Forelimb muscle (tissue), 1 donor: ENCODE data around the gene MAZ. TPM values are rescaled to one million over a fixed set of nuclear protein-coding genes. Genes with fewer than 3 reads are reported as not detected.
"Not testable (repeated sequence)": the region's sequence is repeated elsewhere in the genome, so short reads cannot be mapped to it uniquely, and the experiment has no call there.

Experiments
- DNase-seq: peaks from one replicate; pipeline ENCODE4 v3.0.0-alpha.2; 2013; ENCODE audit warnings: low read depth
- polyA plus RNA-seq: library from polyadenylated mRNA; unstranded; fragments of 120-200 nt; gene quantifications from one replicate; pipeline ENCODE4 v1.2.1, GENCODE V29; 2013; ENCODE audit not compliant: insufficient read length

The MAZ gene
- polyA plus RNA-seq, 1 donor, result 228 TPM

DNA sequence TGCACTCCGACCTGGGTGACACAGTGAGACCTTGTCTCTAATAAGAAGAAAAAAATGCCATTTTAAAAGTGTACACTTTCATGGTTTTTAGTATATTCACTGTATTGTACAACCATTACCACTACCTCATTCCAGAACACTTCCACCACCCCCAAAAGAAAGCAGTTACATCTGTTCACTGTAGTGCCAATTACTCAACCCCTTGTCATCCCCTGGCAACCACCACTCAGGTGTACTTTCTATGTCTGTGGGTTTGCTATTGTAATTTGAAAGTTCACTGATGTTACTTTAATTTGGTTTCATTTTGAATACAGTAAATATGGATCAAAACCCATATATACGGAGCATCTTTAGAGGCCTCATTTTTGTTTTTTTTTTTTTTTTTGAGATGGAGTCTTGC is 22.2 kb upstream of the MAZ start:
- DNase-seq, result no peak

DNA sequence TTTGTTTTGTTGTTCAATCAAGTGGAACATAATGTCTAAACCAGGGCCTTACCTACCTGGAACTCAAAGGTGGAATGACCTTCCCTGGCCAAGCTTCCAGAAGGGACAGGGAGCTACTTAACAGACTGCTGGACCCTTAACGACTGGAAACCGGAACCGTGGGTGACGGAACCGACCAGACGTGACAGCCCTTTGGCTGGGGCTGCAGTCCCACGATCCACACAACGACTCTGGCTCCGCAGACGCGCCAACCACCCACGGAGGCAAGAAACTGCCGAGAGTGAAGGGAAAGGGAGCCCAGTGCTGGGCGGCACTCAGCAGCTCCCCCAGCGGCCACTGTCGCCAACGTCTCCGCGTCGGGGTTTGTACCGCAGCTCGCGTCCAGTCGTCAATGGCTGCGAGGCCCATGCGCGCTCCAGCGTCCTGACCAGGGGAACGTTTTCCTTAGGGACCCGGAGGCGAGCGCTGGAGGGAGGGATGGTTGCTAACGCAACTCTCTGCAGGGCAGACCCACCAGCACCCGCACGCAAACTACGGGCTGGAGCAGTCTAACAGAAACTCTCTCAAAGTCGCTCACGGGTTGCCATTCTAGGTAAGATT is 21.3 kb upstream of the MAZ start:
- DNase-seq, result no peak

DNA sequence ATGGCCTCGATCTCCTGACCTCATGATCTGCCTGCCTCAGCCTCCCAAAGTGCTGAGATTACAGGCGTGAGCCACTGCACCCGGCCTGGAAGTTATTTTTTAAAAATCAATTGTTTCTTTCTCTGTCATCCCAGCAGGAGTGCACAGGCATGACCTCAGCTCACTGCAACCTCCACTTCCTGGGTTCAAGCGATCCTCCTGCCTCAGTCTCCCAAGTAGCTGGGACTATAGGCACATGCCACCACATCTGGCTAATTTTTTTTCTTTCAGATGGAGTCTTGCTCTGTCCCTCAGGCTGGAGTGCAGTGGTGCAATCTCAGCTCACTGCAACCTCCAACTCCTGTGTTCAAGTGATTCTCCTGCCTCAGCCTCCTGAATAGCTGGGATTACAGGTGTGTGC is 19.2 kb upstream of the MAZ start:
- not testable (repeated sequence) for DNase-seq

DNA sequence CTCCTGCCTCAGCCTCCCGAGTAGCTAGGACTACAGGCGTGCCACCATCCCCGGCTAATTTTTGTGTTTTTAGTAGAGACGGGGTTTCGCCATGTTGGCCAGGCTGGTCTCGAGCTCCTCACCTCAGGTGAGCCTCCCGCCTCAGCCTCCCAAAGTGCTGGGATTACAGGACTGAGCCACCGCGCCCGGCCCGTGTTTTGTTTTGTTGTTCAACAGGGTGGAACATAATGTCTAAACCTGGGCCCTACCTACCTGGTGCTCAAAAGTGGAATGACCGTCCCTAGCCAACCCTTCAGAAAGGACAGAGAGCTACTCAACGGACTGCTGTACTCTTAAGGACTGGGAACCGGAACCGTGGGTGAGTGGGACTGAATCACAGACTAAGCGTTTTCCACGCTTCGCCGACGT is 16.6 kb upstream of the MAZ start:
- no peak for DNase-seq

DNA sequence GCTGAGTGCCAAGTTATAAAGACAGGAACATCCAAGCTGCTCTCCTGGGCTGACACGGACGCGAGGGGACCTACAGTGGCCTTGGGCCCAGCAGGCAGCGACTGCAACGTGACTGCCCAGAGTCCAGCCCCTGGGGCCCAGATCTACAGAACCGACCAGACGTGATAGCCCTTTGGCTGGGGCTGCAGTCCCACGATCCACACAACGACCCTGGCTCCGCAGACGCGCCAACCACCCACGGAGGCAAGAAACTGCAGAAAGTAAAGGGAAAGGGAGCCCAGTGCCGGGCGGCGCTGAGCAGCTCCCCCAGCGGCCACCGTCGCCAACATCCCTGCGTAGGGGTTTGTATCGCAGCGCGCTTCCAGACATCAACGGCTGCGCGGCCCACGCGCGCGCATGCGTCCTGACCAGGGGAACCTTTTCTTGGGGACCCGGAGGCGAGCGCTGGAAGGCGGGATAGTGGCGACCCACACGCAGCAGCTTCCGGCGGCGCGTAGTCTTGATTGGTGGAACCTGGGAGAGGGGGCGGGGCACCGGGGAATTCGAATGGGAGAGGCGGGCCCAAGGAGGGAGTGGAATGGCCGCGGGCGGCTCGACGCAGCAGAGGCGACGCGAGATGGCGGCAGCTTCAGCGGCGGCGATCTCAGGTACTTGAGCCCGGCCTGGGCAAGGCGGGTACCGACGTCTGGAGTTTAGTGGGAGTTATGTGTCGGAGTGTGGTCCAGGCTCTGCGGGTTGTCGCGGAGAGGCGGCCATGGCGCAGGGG is 16.0 kb upstream of the MAZ start, which contains the start of gene KIF22:
Gene KIF22 (plus strand): TSS at position 569 of the 766 bp plus-strand sequence. CDS start 9 bp downstream, at position 578.
- peak; percentile 97 for DNase-seq

DNA sequence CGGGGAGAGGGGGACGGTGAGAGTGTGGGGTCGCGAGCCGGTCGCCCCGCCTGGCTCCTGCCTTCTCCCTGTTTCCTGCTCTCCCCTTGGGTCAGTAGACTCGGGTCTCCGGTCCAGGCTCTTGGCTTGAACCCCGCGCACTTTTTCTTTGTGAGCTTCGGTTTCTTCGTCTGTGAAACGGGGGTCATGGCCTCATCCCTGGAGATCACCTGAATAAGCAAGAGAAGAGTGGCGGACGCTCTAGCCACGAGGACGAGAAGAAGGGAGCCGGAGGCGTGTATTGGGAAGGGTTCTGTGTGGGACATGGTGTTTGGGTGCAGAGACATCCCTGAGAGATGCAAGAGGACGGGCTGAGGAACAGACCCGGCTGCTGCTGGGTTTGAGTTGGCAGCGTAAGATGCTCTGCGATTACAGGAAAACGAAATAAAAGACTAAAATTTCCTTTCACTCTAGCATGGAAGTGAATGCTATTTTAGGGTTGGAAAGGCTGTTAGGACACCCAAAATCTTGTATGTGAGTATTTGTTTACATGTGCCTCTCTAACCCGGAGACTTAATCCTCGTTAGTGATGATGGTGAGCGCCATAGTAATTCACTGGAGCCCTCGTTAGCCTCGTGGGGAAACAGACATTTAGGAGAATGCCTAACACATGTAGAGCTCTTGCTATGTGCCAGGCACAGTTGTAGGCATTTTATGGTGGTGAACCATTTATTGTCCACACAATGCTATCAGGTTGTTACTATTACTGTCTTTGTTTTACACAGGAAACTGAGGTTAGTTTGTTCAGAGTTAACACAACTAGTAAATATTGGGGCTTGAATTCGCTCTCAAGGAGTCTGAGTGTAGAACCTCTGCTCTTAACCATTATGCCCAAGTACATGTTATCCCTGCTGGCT is 15.1 kb upstream of the MAZ start:
- DNase-seq, result no peak

DNA sequence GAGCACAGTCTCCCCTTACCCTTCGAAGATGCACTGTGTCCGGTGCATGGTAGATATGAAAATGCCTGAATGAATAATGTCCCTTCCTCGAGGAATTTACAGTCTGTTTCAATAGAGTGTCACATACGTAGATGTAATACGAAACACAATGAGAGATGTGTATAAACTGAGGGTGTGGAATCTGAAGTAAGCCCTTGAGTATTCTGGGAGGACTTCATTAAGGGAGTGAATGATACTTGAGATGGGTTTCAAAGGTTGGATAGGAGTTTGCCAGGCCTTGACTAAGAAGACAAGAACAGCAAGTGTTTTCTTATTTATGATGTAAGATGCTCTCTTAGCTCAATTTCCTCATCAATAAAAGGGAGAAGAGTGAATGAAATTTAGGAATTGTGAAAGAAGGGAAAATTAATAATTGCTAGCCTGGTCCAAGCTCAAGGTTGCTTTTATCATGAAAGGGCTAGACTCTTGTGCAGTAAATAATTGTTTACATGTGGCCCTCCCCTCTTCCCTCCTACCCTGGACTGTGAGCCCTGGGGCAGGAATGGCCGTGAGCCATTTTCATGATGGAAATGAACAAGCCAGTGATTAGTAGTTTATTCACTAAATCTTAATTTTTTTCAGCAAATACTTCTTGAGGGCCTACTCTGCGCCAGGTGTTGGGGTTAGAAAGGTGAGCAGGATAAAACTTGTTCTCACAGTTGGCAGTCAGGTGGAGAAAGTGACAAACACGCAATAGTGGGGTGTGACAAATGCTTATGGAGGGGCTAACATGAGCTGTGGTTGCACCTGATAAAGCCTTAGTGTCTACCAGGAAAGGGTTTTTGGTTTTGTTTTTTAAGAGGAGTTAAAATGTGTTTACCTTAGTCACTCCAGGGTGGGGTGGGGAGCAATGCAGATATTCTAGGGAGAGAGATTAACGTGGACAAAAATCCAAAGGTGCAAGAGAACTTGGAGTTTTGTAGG is 14.2 kb upstream of the MAZ start:
- DNase-seq, result no peak

DNA sequence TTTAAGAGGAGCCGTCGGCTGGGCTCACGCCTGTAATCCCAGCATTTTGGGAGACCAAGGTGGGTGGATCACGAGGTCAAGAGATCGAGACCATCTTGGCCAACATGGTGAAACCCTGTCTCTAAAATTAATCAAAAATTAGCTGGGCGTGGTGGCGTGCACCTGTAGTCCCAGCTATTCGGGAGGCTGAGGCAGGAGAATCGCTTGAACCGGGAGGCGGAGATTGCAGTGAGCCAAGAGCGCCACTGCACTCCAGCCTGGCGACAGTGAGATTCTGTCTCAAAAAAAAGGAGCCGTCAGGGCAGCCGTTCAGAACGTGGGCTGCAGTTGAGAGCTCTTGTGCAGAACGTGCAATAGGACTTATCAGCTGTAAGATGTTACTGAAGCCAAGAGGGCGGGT is 13.2 kb upstream of the MAZ start:
- not testable (repeated sequence) for DNase-seq

DNA sequence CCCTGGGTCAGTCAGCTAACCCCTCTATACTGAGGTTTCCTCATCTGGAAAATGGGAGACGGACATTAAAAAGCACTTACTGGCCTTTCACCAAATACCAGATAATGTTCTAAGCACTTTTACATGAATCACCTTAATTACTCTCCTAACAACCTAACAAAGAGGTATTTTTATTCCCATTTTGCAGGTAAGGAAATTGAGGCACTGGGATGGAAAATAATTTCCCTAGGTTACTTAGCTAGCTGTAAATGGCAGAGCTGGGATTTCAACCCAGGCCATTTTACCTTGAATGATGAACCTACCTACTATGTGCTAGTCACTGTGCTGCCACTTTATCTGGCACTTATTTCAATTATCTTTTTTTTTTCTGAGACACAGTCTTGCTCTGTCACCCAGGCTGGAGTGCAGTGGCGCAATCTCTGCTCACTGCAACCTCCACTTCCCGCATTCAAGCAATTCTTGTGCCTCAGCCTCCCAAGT is 12.1 kb upstream of the MAZ start:
- DNase-seq, result no peak

DNA sequence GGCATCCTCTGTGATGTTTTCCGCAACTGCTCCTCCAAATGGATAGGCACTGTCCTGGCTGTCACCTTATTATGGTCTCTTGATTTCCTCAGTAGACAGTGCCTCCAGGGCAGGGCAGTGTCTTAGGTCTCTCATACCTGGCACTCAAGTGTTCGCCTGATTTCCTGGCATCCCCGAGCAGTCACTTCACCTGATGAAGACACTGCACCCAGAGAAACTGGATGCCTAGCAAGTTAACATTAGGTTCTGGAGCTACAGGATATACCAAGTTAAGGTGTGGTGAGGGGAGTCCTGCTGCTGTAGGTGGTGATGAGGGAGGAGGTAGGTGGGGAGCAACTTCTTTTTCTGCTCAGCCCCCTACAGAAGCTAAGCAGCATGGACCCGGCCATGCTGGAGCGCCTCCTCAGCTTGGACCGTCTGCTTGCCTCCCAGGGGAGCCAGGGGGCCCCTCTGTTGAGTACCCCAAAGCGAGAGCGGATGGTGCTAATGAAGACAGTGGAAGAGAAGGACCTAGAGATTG is 3.9 kb upstream of the MAZ start:
- DNase-seq, result no peak

DNA sequence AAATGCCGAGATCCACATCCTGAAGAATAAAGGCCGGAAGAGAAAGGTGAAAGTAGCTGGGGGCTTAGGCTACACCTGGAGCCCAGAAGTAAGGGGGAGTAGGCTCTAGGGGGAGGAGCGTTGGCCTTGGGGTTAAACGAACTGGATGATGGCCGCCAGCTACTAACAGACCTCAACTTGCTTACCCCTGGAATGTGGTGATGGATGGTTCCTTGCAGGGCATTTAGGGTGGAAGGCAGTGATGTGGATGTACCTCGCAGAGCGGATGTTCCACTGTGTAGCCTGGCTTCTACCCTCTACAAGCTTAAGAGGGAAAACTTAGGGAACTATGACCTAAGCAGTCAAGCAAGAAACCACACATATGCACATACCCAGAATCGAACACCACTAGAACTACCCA is 2.3 kb upstream of the MAZ start:
- DNase-seq, result no peak

DNA sequence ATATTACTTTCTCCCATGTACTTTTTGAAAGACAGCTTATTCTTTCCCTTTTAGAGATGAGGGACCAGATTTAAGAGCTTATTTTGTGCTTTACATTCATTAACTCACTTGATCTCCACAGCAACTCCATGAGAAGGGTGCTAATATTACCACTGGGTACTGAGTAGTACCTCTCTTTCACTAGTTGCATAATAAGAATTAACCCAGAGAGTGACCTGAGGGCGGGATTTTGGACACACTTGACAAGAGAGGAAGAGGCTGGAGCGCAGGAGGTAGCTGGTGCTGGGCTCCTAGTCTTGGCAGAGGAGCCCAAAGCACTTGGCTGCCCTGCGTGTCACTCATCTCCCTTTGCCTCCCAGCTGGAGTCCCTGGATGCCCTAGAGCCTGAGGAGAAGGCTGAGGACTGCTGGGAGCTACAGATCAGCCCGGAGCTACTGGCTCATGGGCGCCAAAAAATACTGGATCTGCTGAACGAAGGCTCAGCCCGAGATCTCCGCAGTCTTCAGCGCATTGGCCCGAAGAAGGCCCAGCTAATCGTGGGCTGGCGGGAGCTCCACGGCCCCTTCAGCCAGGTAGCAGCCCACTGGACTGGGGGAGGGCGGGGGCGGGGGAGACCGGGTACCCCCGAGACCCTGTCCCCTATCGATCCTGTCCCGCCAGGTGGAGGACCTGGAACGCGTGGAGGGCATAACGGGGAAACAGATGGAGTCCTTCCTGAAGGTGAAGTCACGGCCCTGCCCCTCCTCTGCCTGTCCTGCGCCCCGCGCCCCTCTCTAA is 1.7 kb upstream of the MAZ start:
- no peak for DNase-seq

DNA sequence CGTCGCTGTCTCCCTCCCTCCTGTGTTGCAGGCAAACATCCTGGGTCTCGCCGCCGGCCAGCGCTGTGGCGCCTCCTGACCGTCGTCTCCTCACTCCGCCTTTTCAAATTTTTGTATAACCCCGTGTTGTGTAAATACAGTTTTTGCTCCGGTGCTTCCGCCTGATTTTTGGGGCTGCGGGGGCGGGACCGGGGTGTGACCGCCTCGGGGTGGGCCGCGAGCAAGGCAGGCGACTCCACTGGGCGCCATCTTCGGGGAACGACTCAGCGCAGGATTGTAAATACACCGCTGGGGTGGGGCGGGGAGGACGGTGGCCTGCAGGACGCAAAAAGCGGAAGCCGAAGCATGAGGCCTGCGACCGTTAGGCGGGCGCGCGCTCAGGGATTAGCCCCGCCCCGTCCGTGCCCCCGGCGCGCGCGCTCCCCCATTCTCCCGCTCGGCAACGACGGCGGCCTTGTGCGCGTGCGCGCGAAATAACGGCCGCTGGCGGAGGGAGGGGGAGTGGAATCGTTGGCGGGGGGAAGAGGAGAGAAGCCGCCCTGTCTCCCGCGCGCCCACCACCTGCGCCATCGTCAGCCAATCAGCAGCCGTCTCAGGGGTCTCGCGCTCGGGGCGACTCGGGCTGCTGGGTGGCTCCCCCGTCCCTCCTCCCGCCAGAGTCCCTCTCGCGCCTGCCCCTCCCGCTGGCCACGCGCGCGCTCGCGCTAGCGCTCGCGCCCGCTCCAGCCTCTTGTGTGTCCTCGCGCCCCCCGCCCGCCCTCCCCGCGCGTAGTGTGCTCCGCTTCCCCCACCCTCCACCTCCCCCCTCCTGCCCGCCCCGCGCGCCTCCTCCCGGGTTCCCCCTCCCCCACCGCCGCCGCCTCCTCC is 864 bp upstream of the MAZ start:
- DNase-seq, result peak; percentile 90

DNA sequence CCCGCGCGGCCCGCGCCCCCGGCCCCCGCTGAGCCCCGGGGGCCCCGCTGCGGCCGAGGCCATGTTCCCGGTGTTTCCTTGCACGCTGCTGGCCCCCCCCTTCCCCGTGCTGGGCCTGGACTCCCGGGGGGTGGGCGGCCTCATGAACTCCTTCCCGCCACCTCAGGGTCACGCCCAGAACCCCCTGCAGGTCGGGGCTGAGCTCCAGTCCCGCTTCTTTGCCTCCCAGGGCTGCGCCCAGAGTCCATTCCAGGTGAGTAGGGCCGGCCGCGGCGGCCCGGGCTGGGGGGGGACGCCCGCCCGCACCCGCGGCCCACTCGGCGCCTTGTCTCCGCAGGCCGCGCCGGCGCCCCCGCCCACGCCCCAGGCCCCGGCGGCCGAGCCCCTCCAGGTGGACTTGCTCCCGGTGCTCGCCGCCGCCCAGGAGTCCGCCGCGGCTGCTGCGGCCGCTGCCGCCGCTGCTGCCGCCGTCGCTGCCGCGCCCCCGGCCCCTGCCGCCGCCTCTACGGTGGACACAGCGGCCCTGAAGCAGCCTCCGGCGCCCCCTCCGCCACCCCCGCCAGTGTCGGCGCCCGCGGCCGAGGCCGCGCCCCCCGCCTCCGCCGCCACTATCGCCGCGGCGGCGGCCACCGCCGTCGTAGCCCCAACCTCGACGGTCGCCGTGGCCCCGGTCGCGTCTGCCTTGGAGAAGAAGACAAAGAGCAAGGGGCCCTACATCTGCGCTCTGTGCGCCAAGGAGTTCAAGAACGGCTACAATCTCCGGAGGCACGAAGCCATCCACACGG is 504 bp downstream of the MAZ start:
- DNase-seq, result no peak

DNA sequence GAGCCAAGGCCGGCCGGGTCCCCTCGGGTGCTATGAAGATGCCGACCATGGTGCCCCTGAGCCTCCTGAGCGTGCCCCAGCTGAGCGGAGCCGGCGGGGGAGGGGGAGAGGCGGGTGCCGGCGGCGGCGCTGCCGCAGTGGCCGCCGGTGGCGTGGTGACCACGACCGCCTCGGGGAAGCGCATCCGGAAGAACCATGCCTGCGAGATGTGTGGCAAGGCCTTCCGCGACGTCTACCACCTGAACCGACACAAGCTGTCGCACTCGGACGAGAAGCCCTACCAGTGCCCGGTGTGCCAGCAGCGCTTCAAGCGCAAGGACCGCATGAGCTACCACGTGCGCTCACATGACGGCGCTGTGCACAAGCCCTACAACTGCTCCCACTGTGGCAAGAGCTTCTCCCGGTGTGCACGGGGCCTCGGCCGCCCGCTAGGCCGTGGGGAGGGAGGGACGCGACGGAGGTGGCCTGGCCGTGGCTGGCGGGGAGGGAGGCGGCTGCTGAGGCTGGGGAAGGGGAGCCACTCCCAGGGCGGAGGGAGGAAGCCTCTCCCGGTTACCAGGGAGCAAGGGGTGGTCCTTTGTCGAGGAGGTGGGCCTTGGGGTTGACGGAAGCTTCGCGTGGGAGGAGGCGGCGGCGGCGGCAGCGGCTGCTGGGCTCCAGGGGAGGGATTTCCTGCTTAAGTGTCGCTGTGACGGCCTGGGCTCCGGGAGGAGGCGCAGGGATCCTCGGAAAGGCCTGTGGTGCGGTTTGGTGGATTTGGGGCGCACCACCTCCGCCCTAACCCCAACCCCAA is 1.3 kb downstream of the MAZ start:
- no peak for DNase-seq

DNA sequence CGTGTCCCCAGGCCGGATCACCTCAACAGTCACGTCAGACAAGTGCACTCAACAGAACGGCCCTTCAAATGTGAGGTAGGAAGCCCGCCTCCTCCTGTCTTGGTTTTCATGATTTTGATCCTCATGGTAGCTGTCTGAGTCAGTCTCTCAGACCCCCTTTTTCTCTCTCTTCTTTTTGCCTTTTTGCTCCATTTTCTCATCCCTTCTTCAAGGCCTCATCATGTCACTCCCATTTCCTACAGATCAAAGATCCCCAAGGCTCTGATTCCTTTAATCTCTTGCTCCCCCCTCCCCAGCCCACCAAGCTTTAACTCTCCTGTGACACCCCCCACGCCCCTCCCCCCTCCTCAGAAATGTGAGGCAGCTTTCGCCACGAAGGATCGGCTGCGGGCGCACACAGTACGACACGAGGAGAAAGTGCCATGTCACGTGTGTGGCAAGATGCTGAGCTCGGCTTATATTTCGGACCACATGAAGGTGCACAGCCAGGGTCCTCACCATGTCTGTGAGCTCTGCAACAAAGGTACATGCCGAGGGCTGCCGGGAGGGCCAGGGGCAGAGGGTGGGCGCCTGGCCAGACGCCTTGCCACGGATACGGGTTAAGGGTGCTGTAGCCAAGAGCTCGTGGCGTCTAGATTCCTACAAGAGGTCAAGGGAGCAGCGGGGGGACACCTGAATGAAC is 2.0 kb downstream of the MAZ start:
- DNase-seq, result no peak
